ENCODE measurements around the gene CFAP299.

DNA sequence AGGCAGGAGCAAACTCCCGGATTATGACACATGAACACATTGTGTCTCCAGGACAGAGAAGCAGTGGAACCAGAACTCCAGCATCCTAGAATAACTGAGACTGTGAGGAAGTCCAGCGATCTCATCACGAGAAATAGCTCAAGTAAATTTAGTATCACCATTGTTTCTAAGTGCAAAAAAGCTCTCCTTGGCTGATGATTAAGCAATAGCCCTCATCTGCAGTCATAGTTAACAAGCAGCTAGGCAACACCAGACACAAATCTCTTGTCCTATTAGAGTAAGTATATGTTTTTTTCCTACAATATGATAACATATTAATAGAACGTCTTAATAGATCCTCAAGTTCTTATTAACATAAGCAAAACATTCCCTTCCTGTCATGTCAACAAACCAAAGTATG lies 2.4 kb upstream of the CFAP299 start:
- TF ChIP-seq, protein P1, sequence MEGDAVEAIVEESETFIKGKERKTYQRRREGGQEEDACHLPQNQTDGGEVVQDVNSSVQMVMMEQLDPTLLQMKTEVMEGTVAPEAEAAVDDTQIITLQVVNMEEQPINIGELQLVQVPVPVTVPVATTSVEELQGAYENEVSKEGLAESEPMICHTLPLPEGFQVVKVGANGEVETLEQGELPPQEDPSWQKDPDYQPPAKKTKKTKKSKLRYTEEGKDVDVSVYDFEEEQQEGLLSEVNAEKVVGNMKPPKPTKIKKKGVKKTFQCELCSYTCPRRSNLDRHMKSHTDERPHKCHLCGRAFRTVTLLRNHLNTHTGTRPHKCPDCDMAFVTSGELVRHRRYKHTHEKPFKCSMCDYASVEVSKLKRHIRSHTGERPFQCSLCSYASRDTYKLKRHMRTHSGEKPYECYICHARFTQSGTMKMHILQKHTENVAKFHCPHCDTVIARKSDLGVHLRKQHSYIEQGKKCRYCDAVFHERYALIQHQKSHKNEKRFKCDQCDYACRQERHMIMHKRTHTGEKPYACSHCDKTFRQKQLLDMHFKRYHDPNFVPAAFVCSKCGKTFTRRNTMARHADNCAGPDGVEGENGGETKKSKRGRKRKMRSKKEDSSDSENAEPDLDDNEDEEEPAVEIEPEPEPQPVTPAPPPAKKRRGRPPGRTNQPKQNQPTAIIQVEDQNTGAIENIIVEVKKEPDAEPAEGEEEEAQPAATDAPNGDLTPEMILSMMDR (IDR thresholded peaks at IDR 0.05 in 8 of 11, conservative IDR thresholded peaks at IDR 0.05 in 3 of 11) = no peak
- TF ChIP-seq POLR2A (IDR thresholded peaks at IDR 0.05) (no peak), POLR2AphosphoS5 (IDR thresholded peaks at IDR 0.05) (no peak)
